GM12801 (cell line): ENCODE results near the gene DIAPH3.

Experiments
- TF ChIP-seq, protein P1 (sequence below): IDR thresholded peaks from one replicate; pipeline ENCODE4 v1.5.1; 2011; ENCODE audit warnings: control low read depth; ENCODE audit not compliant: insufficient read length; ENCODE audit errors: extremely low read depth

DIAPH3 gene

DNA sequence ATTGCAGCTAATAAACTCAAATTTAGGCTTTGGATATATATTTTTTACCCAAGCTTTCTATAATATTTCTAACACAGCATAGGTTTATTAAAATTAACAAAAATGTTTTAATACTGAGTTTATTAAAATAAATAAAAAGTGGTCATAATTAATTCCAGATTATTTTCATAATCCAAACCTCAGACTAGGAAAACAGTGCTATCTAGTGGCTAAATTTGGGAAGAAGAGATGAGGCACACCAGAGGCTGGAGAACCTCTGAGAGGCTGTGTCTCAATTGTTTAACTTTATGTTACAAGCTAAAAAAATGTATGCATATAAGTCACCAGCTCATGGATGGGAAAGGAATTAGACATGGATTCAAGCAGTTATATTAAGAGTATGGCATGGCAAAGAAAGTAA lies 392.5 kb downstream of the DIAPH3 start:
- TF ChIP-seq, protein P1, sequence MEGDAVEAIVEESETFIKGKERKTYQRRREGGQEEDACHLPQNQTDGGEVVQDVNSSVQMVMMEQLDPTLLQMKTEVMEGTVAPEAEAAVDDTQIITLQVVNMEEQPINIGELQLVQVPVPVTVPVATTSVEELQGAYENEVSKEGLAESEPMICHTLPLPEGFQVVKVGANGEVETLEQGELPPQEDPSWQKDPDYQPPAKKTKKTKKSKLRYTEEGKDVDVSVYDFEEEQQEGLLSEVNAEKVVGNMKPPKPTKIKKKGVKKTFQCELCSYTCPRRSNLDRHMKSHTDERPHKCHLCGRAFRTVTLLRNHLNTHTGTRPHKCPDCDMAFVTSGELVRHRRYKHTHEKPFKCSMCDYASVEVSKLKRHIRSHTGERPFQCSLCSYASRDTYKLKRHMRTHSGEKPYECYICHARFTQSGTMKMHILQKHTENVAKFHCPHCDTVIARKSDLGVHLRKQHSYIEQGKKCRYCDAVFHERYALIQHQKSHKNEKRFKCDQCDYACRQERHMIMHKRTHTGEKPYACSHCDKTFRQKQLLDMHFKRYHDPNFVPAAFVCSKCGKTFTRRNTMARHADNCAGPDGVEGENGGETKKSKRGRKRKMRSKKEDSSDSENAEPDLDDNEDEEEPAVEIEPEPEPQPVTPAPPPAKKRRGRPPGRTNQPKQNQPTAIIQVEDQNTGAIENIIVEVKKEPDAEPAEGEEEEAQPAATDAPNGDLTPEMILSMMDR = no peak

DNA sequence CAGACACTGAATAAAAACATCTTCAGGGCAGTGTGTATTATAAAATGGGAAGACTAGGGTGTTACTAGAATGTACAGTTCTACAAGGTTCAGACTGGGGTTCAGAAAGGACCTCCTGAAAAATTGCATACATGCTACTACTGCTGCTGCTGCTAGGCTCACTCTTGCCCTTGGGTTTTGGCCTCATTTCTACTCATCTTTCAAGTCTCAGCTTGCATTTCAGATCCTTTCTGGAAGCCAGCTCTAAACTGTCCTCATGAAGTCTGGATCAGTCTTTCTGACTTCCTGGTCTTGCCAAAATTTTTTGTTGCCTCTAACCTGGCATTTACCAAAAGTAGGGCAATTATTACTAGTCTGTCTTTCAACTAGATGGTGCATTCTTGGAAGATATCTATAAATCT lies 393.3 kb downstream of the DIAPH3 start:
- TF ChIP-seq, protein P1 = no peak

DNA sequence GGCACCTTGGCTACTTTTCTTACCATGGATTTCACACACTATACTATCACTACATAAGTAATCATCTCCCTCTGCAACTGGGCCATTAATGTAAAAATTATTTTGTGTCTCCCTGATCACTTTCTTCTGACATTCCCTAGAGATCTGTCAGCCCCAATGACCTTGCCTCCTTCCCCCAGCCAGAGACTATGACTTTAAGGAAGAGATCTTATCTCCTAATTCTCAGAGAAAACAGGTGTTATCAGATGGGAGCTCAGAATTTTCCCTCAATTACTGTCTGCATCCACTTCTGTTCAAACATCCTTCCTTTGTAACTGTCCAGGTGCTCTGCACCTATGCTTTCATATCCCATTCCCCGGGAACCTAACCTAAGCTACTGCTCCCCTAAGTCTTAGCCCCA lies 397.5 kb downstream of the DIAPH3 start:
- TF ChIP-seq, protein P1 = no peak

- TF ChIP-seq, protein P1 = no peak
Measured at GRCh38 chr13:59755632-59756290, 408.0 kb downstream of the DIAPH3 start.

DNA sequence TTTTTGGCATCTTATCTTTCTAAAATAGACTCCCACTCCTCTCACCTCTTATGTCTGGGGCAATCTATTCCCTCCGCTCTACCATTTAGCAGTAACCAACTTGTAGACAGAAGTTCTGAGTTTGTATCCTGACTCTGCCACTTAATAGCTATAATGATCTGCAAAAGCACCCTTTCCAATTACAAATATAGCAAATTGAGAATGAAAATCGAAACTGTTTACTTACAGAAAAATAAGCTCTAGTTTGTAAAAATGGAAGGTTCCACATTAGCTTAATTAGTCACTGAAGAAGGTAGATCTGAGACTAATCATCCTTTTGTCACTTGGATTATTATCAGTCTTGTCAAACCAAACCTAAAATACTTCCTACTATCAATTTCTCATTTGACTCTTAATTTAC lies 409.3 kb downstream of the DIAPH3 start:
- TF ChIP-seq, protein P1 = no peak

DNA sequence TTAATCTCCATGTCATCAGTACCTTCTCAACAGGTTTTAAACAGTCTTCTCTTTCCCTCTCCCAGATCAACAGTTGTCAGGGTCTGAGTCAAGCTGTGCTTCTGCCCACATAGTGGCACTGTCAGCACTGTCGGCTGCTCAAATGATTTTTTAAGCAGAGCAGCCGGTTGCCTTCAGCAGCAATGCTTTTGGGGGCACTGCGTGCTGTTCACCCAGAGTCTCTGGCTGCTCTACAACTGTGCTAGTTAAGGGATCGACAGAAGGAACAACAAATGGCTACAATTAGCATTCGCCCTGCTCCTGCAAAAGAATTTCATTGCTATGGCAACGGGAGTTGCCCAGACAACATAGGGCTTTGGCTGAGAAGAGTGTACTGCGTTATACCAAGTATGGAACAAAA lies 412.9 kb downstream of the DIAPH3 start:
- TF ChIP-seq, protein P1 = no peak

- TF ChIP-seq, protein P1 = no peak
Measured at GRCh38 chr13:59748046-59748445, 415.7 kb downstream of the DIAPH3 start.

DNA sequence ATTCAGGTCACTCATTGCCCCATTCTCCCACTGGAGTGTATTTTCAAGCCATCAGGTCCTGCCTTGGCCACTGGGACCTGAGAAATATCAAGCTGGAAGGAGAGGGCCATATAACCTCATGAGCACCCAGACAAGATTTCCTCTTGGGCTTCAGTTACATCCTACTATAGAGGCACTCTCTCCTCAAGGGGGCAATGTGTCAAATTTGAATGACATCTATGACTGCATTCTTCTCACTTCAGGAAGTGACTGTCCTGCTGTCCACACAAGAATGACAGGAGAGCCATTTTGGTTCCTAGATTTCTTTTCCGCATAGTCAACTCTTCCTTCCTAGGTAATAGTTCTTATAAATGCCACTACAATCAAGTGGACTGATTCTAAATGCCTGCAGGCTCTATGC lies 416.2 kb downstream of the DIAPH3 start:
- TF ChIP-seq, protein P1 = no peak
